GM19240 (cell line): ENCODE measurements around the gene HYAL2.
A peak's percentile ranks its signal among the peaks of the same experiment; 100 is the strongest.

ENCODE experiments used
- DNase-seq: peaks from one replicate; pipeline ENCODE4 v3.0.0; 2011; ENCODE audit warnings: low spot score; ENCODE audit not compliant: insufficient read length

HYAL2 gene

GRCh38 chr3:50322386-50323091 lies at the start of gene HYAL2:
TSS of gene HYAL2 (minus strand) at chr3:50322745. CDS start at chr3:50320489, 2,256 bp downstream.
- no peak for DNase-seq

GRCh38 chr3:50371133-50371685 lies 48.7 kb upstream of the HYAL2 start:
- DNase-seq, result no peak

GRCh38 chr3:50370594-50370993 lies 48.0 kb upstream of the HYAL2 start:
- no peak for DNase-seq

- DNase-seq, result no peak
Measured at GRCh38 chr3:50369012-50369670, 46.6 kb upstream of the HYAL2 start.

GRCh38 chr3:50365842-50366220 lies 43.3 kb upstream of the HYAL2 start:
- DNase-seq, result no peak

- peak; percentile 95 for DNase-seq
Measured at GRCh38 chr3:50365080-50365841, 42.7 kb upstream of the HYAL2 start.

GRCh38 chr3:50364573-50365079 lies 42.1 kb upstream of the HYAL2 start:
- DNase-seq, result no peak

GRCh38 chr3:50359760-50360110 lies 37.2 kb upstream of the HYAL2 start:
- no peak for DNase-seq

GRCh38 chr3:50358911-50359759 lies 36.6 kb upstream of the HYAL2 start, which contains the start of gene TMEM115:
TSS of gene TMEM115 (minus strand) at chr3:50359521. CDS start at chr3:50359063, 458 bp downstream.
- DNase-seq, result peak; percentile 96

- no peak for DNase-seq
Measured at GRCh38 chr3:50358355-50358910, 35.9 kb upstream of the HYAL2 start.

- no peak for DNase-seq
Measured at GRCh38 chr3:50357481-50357880, 34.9 kb upstream of the HYAL2 start.

GRCh38 chr3:50356553-50356952 lies 34.0 kb upstream of the HYAL2 start:
- no peak for DNase-seq

- no peak for DNase-seq
Measured at GRCh38 chr3:50355829-50356552, 33.4 kb upstream of the HYAL2 start.

- no peak for DNase-seq
Measured at GRCh38 chr3:50354850-50355249, 32.3 kb upstream of the HYAL2 start.

GRCh38 chr3:50354186-50354764 lies 31.7 kb upstream of the HYAL2 start:
- no peak for DNase-seq

- no peak for DNase-seq
Measured at GRCh38 chr3:50353245-50354004, 30.9 kb upstream of the HYAL2 start.

GRCh38 chr3:50352781-50353180 lies 30.2 kb upstream of the HYAL2 start:
- DNase-seq, result no peak

GRCh38 chr3:50351323-50351697 lies 28.8 kb upstream of the HYAL2 start:
- DNase-seq, result no peak
